Upper lobe of right lung (tissue), 1 donor: Measurements from ENCODE around the gene SDF4. TPM values are rescaled to one million over a fixed set of nuclear protein-coding genes. Genes with fewer than 3 reads are reported as not detected.
A peak's percentile ranks its signal among the peaks of the same experiment; 100 is the strongest.

Experiments
- ATAC-seq: fragments of 200-7000 bp; cut with Tn5 transposase; one replicate; pipeline ENCODE4 v1.9.1; 2020; ENCODE audit warnings: mild to moderate bottlenecking, moderate library complexity
- DNase-seq: peaks from one replicate; pipeline ENCODE4 v3.0.0-alpha.2; 2020
- H3K27ac ChIP-seq: fragments of 200-600 bp; one replicate; pipeline ENCODE4 v1.8.0; 2022
- H3K27me3 ChIP-seq: fragments of 200-600 bp; one replicate; pipeline ENCODE4 v1.8.0; 2022; ENCODE audit warnings: mild to moderate bottlenecking
- H3K36me3 ChIP-seq: fragments of 200-600 bp; one replicate; pipeline ENCODE4 v1.8.0; 2022
- H3K4me1 ChIP-seq: fragments of 200-600 bp; one replicate; pipeline ENCODE4 v1.8.0; 2022
- H3K4me3 ChIP-seq: fragments of 200-600 bp; one replicate; pipeline ENCODE4 v1.8.0; 2022; ENCODE audit warnings: mild to moderate bottlenecking
- H3K9me3 ChIP-seq: fragments of 200-600 bp; one replicate; pipeline ENCODE4 v1.8.0; 2022
- CTCF ChIP-seq: fragments of 200-600 bp; IDR thresholded peaks from one replicate; pipeline ENCODE4 v1.8.0; 2022; ENCODE audit warnings: antibody characterized with exemption
- intact Hi-C: fragments of 100-400 bp; cut with DNase I; formaldehyde crosslinking; loops from one replicate; pipeline ENCODE4 v1.11.0; 2022
- total RNA-seq: library from RNA; stranded (reverse); fragmentation: NEBNext Ultra II Directional; extraction: Animal tissue kit (Norgen Biotek cat#: 25700); gene quantifications from one replicate; pipeline ENCODE4 v1.2.1, GENCODE V29; 2021
- donor health status: DM: no; HTN: yes; CAD: no; lungs with severe emphysema.

Gene SDF4
- total RNA-seq, 1 donor from 2014 or later: 132 TPM

GRCh38 chr1:1232208-1232795 is 501 bp upstream of the SDF4 start, which contains the start of gene B3GALT6:
TSS of gene B3GALT6 (plus strand) at chr1:1232237. CDS start at chr1:1232279, 42 bp downstream.
- Histone ChIP-seq H3K9me3 (no peaks in the 10 kb centered on the region), H3K27me3 (no peaks in the 10 kb centered on the region), H3K27ac (peak within 1 kb of the TSS; percentile 92), H3K4me3 (peak within 1 kb of the TSS; percentile 97), H3K36me3 (peaks cover 18% of the 10 kb centered on the region), H3K4me1 (peaks cover 23% of the 10 kb centered on the region)
- no peak for TF ChIP-seq CTCF
- DNase-seq (no peak), ATAC-seq (no peak)
- intact Hi-C loops: no loop called here

GRCh38 chr1:1230656-1231399 is 973 bp downstream of the SDF4 start:
- ATAC-seq (no peak), DNase-seq (no peak)
- intact Hi-C loops: no loop called here
- peak overlapping the region; percentile 97 for H3K4me3 ChIP-seq
- no peaks in the 10 kb centered on the region for H3K9me3 ChIP-seq
- peak overlapping the region; percentile 92 for H3K27ac ChIP-seq
- no peak for TF ChIP-seq CTCF
- peaks cover 23% of the 10 kb centered on the region for H3K4me1 ChIP-seq
- peaks cover 30% of the 10 kb centered on the region for H3K36me3 ChIP-seq
- no peaks in the 10 kb centered on the region for H3K27me3 ChIP-seq

- Histone ChIP-seq H3K36me3 (peaks cover 39% of the 10 kb centered on the region), H3K4me1 (peaks cover 23% of the 10 kb centered on the region), H3K27ac (no peak overlapping the region), H3K4me3 (peak overlapping the region; percentile 10), H3K27me3 (no peaks in the 10 kb centered on the region), H3K9me3 (no peaks in the 10 kb centered on the region)
- ATAC-seq: no peak
- DNase-seq: no peak
- no peak for TF ChIP-seq CTCF
- intact Hi-C loops: no loop called here
Measured at GRCh38 chr1:1229770-1230169, 2.0 kb downstream of the SDF4 start.

- H3K36me3 ChIP-seq: peaks cover 46% of the 10 kb centered on the region
- ATAC-seq: no peak
Measured at GRCh38 chr1:1228596-1229321, 3.0 kb downstream of the SDF4 start.

GRCh38 chr1:1228187-1228586 is 3.6 kb downstream of the SDF4 start:
- H3K27me3 ChIP-seq: no peaks in the 10 kb centered on the region
- ATAC-seq (no peak), DNase-seq (no peak)
- no peak overlapping the region for H3K27ac ChIP-seq
- peaks cover 21% of the 10 kb centered on the region for H3K4me1 ChIP-seq
- intact Hi-C loops: no loop called here
- no peaks in the 10 kb centered on the region for H3K9me3 ChIP-seq
- H3K4me3 ChIP-seq: no peak overlapping the region
- H3K36me3 ChIP-seq: peaks cover 51% of the 10 kb centered on the region
- no peak for TF ChIP-seq CTCF

More at GRCh38 chr1:1228596-1229321, 3.0 kb downstream of the SDF4 start:
- no peaks in the 10 kb centered on the region for H3K9me3 ChIP-seq
- H3K27ac ChIP-seq: no peak overlapping the region
- H3K4me3 ChIP-seq: no peak overlapping the region
- intact Hi-C loops: no loop called here
- H3K27me3 ChIP-seq: no peaks in the 10 kb centered on the region
- TF ChIP-seq CTCF: no peak
- no peak for DNase-seq
- H3K4me1 ChIP-seq: peaks cover 23% of the 10 kb centered on the region
